ENCODE results near the gene DUS1L.

Gene DUS1L

GRCh38 chr17:82022310-82022980 lies 43.2 kb downstream of the DUS1L start, which contains the start of gene CENPX:
TSS of gene CENPX (minus strand) at chr17:82022878. CDS start at chr17:82022861, 17 bp downstream.
- DNase-seq, result no peak

- DNase-seq, result no peak
Measured at GRCh38 chr17:82021900-82022309, 43.7 kb downstream of the DUS1L start.

GRCh38 chr17:82021107-82021899 lies 44.3 kb downstream of the DUS1L start:
- no peak for DNase-seq

GRCh38 chr17:82020572-82021106 lies 45.0 kb downstream of the DUS1L start:
- DNase-seq, result no peak

- DNase-seq, result no peak
Measured at GRCh38 chr17:82019690-82020571, 45.7 kb downstream of the DUS1L start.

DNA sequence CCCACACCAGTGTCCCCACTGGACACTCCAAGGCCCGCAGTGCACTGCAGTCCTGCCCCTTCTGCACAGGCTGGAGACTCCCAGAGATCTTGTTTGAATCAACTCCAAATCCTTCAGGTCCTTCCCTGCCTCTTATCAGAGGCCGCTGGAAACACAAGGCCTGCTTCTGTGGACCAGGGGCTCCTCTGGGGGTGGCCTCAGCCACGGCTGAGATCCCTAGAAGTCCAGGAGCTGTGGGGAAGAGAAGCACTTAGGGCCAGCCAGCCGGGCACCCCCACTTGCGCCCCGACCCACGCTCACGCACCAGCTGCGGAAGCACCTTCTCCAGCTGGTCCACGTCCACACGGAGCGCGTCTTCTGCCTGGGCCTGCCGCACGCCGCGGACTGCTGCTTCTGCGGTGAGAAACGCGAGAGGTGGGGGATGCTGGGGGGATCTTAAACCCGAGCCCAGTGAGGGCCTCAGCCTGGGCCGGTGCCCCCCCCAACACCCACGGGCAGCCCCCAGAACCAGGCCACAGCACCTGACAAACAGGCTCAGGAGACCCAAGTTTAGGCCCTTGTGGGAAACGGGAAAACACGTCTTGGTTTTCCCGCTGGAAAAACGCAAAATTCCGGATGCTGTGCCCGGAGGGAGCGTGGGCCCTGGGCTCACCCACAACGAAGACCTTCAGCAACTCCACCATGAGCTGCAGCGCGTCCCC lies 46.5 kb downstream of the DUS1L start:
- no peak for DNase-seq

GRCh38 chr17:82018152-82018988 lies 47.2 kb downstream of the DUS1L start:
- no peak for DNase-seq

DNA sequence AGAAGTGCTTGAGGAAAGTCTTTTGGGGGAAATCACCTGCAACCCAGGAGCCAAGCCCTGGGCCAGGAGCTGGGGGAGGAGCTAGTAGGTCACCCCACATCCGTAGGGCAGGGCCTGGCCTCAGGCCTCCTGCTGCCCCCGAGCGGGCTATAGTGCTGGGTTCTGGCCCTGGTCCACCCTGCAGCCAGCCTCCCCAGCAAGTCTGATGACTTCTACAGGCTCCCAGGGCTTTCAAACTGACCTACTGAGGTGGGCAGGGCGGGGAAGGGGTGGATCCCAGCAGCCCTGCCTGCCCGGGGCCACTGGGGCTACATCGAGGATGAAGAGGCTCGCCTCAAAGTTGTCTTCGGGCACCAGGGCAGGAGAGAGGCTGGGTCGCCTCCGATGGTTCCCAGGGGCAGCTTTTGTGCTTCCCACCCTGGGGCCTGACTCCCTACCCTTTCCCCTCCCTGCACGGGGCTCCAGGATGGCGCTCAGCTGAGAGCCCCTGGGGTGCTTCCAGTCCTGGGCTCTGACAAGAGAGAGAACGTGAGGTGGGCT lies 47.9 kb downstream of the DUS1L start:
- DNase-seq, result no peak

DNA sequence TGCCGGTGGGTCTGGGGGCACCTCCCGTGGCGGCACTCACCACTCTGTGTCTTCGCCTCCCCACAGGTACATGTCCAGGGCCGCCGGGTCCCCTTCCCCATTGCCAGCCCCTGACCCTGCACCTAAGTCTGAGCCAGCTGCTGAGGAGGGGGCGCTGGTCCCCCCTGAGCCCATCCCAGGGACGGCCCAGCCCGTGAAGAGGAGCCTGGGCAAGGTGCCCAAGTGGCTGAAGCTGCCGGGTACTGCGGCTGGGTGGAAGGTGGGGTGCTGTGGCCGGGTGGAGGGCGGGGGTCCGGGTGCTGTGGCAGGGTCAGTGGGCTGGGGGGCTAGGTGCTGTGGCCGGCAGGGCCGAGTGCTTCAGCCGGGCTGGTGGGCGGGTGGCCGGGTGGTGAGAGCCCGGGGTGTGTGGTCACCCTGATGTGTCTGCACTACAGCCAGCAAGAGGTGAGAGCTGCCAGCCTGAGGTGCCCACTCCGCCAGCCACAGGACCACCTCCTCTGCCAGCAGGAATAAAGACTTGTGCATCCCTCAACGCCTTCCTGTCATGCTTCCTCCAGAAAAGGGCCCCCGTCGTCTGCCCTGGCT lies 48.6 kb downstream of the DUS1L start:
- DNase-seq, result no peak

- DNase-seq, result no peak
Measured at GRCh38 chr17:82016061-82016874, 49.3 kb downstream of the DUS1L start.

DNA sequence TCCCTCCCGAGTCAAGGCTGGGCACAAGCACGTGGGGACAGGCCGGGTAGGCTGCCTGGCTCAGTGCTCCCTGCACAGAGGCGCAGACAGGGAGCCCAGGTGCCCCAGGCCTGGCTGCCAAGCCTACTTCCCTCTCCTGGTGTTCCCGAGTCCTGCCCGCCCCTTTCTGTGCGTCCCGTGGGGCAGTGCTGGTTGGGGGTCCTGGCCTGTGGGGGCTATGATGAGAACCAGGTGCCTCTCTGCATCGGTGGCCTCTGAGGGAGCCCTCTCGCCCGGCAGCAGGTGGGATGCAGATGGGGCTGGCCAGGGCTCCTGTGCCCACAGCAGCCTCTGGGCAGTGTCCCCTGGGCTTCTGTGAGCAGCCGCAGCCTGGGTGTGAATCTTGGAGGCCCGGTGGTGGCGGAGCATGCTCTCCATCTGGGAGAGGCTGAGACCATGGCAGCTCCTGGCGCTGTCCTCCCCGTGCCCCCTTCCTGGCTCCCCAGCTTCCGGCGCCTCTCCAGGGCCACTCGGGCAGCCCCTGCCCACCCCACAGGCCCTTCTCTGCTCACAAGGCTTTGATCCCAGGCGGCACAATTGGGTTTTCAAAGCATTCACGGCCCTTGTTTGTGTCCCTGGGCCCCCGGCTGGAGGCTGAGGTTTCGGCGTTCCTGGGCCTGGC lies 50.2 kb downstream of the DUS1L start:
- no peak for DNase-seq

DNA sequence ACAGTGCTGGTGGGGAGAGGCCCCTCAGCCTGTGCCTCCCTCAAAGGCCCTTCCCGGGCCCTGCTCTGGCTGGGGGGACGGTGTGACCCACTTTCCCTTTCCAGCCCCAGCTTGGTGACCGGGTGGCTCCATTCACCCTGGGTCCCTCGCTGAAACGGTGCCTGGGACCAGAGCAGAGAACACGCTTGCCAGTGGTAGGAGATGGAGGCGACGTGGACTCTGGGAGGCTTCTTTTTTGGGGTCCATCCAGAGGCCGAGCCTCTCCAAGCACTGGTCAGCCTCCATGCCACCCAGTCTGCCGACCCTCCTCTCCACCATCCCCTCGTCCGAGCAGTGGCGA lies 50.7 kb downstream of the DUS1L start:
- DNase-seq, result no peak

DNA sequence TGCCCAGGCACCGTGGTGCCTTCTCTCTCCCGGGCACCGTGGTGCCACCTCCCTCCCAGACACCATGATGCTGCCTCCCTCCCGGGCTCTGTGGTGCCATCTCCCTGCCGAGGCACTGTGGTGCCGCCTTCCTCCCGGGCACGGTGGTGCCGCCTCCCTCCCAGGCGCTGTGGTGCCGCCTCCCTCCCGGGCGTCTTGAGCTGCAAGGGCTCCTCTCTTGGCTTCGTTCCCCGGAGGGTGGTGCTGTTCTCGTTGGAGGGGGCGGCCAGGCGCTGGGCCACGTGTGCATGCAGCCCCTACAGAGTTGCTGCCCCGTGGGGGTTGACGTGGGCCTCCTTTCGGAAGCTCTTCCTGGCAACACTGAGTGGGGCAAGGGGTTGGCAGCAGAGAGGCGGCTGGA lies 51.2 kb downstream of the DUS1L start:
- no peak for DNase-seq

GRCh38 chr17:82013772-82014321 lies 51.8 kb downstream of the DUS1L start:
- no peak for DNase-seq

- no peak for DNase-seq
Measured at GRCh38 chr17:82013341-82013740, 52.3 kb downstream of the DUS1L start.

GRCh38 chr17:82012640-82013295 lies 52.8 kb downstream of the DUS1L start:
- no peak for DNase-seq

GRCh38 chr17:82012261-82012639 lies 53.4 kb downstream of the DUS1L start:
- no peak for DNase-seq

- no peak for DNase-seq
Measured at GRCh38 chr17:82011617-82012187, 53.9 kb downstream of the DUS1L start.

Measured in SIG-M5 (cell line).